ENCODE data around the gene KLK11.

Gene KLK11

GRCh38 chr19:51015691-51016267 is 10.6 kb downstream of the KLK11 start:
- no peak overlapping the region for H3K4me3 ChIP-seq (ENCODE audit: low read depth, low read length)
- TF ChIP-seq CTCF (IDR thresholded peaks at IDR 0.05; ENCODE audit: low read depth, low read length): no peak

- H3K4me3 ChIP-seq (ENCODE audit: low read depth, low read length): no peak overlapping the region
- TF ChIP-seq CTCF (IDR thresholded peaks at IDR 0.05; ENCODE audit: low read depth, low read length): no peak
Measured at GRCh38 chr19:51014242-51014641, 12.2 kb downstream of the KLK11 start.

- TF ChIP-seq CTCF (IDR thresholded peaks at IDR 0.05; ENCODE audit: low read depth, low read length): no peak
- no peak overlapping the region for H3K4me3 ChIP-seq (ENCODE audit: low read depth, low read length)
Measured at GRCh38 chr19:51012661-51013190, 13.7 kb downstream of the KLK11 start.

GRCh38 chr19:51010066-51010795 is 16.2 kb downstream of the KLK11 start:
- no peak overlapping the region for H3K4me3 ChIP-seq (ENCODE audit: low read depth, low read length)
- no peak for TF ChIP-seq CTCF (IDR thresholded peaks at IDR 0.05; ENCODE audit: low read depth, low read length)

GRCh38 chr19:51009061-51009891 is 17.1 kb downstream of the KLK11 start:
- TF ChIP-seq CTCF (IDR thresholded peaks at IDR 0.05; ENCODE audit: low read depth, low read length): no peak
- no peak overlapping the region for H3K4me3 ChIP-seq (ENCODE audit: low read depth, low read length)

GRCh38 chr19:51007488-51007887 is 18.9 kb downstream of the KLK11 start:
- no peak for TF ChIP-seq CTCF (IDR thresholded peaks at IDR 0.05; ENCODE audit: low read depth, low read length)
- H3K4me3 ChIP-seq (ENCODE audit: low read depth, low read length): no peak overlapping the region
